Measurements from ENCODE around the gene AMY2A. TPM values are rescaled to one million over a fixed set of nuclear protein-coding genes. Genes with fewer than 3 reads are reported as not detected.
"Not testable (repeated sequence)": the region's sequence is repeated elsewhere in the genome, so short reads cannot be mapped to it uniquely, and the experiment has no call there.

AMY2A gene
- polyA plus RNA-seq, 1 donor from 2014 or later, result not detected

DNA sequence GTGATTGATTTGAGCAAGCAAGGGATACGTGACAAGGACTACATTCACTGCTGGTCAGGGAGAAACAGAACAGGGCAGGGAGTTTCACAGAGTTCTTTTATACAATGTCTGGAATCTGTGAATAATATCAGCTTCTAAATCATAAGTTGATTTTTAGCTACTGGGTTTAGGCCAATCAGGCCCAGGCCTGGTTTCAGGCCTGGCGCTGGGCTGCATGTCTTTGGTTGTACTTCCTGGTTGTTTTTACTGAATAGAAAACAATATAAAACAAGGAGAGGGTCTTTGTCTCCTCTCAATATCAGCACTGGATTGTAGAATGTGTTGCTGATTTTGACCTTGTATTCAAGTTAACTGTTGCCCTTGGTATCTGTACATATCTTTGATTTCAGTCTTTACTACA lies 865 bp upstream of the AMY2A start:
- Histone ChIP-seq H3K4me2 (ENCODE audit: low read length) (no peak overlapping the region), H2AFZ (ENCODE audit: low read depth, low read length) (no peak overlapping the region), H3K9me2 (ENCODE audit: insufficient read depth, low read length) (no peaks in the 10 kb centered on the region), H4K20me1 (ENCODE audit: insufficient read depth) (no peaks in the 10 kb centered on the region), H3F3A (ENCODE audit: insufficient read depth, low read length, poor library complexity, severe bottlenecking) (no peaks in the 10 kb centered on the region), H3K79me2 (replicated peaks; ENCODE audit: insufficient read depth, low read length) (no peaks in the 10 kb centered on the region), H3K9ac (ENCODE audit: low read length) (no peak overlapping the region), H3K27me3 (ENCODE audit: insufficient read depth, low read depth, low read length) (no peaks in the 10 kb centered on the region), H3K36me3 (ENCODE audit: insufficient read depth, low read length) (no peaks in the 10 kb centered on the region), H3K9me3 (ENCODE audit: low read length) (no peaks in the 10 kb centered on the region), H3K27ac (ENCODE audit: low read length) (no peak overlapping the region), H3K4me3 (ENCODE audit: low read length) (no peak overlapping the region)
- TF ChIP-seq TAF1 (IDR thresholded peaks at IDR 0.05; ENCODE audit: low read depth) (no peak), POLR2AphosphoS5 (IDR thresholded peaks at IDR 0.05) (no peak), REST (IDR thresholded peaks at IDR 0.05; ENCODE audit: borderline replicate concordance) (no peak), SMC3 (conservative IDR thresholded peaks at IDR 0.05; ENCODE audit: poor library complexity) (no peak), MXI1 (conservative IDR thresholded peaks at IDR 0.05; ENCODE audit: poor library complexity, severe bottlenecking) (no peak), EZH2 (IDR thresholded peaks at IDR 0.05; ENCODE audit: borderline replicate concordance, insufficient read depth, low read length, poor library complexity, severe bottlenecking) (no peak), EP300 (conservative IDR thresholded peaks at IDR 0.05; ENCODE audit: poor library complexity, severe bottlenecking) (no peak), RAD21 (conservative IDR thresholded peaks at IDR 0.05) (no peak), CTCF (IDR thresholded peaks at IDR 0.05; ENCODE audit: poor library complexity, severe bottlenecking) (no peak)

GRCh38 chr1:103627436-103627835 lies 10.2 kb downstream of the AMY2A start:
- H3K27ac ChIP-seq (ENCODE audit: low read length); H3K4me2 ChIP-seq (ENCODE audit: low read length); H4K20me1 ChIP-seq (ENCODE audit: insufficient read depth); H3K36me3 ChIP-seq (ENCODE audit: insufficient read depth, low read length); H3K27me3 ChIP-seq (ENCODE audit: insufficient read depth, low read depth, low read length); H3K9me3 ChIP-seq (ENCODE audit: low read length); H3K9me2 ChIP-seq (ENCODE audit: insufficient read depth, low read length); H3K79me2 ChIP-seq (replicated peaks; ENCODE audit: insufficient read depth, low read length); H3F3A ChIP-seq (ENCODE audit: insufficient read depth, low read length, poor library complexity, severe bottlenecking); H2AFZ ChIP-seq (ENCODE audit: low read depth, low read length); H3K4me3 ChIP-seq (ENCODE audit: low read length); H3K9ac ChIP-seq (ENCODE audit: low read length): not testable (repeated sequence)

GRCh38 chr1:103641194-103641593 lies 24.0 kb downstream of the AMY2A start:
- H3K79me2 ChIP-seq (replicated peaks; ENCODE audit: insufficient read depth, low read length); H3K27me3 ChIP-seq (ENCODE audit: insufficient read depth, low read depth, low read length); H3K36me3 ChIP-seq (ENCODE audit: insufficient read depth, low read length); H2AFZ ChIP-seq (ENCODE audit: low read depth, low read length); H3K9ac ChIP-seq (ENCODE audit: low read length); H3K4me3 ChIP-seq (ENCODE audit: low read length); H3K9me3 ChIP-seq (ENCODE audit: low read length); H3F3A ChIP-seq (ENCODE audit: insufficient read depth, low read length, poor library complexity, severe bottlenecking); H3K27ac ChIP-seq (ENCODE audit: low read length); H4K20me1 ChIP-seq (ENCODE audit: insufficient read depth); H3K4me2 ChIP-seq (ENCODE audit: low read length); H3K9me2 ChIP-seq (ENCODE audit: insufficient read depth, low read length): not testable (repeated sequence)

DNA sequence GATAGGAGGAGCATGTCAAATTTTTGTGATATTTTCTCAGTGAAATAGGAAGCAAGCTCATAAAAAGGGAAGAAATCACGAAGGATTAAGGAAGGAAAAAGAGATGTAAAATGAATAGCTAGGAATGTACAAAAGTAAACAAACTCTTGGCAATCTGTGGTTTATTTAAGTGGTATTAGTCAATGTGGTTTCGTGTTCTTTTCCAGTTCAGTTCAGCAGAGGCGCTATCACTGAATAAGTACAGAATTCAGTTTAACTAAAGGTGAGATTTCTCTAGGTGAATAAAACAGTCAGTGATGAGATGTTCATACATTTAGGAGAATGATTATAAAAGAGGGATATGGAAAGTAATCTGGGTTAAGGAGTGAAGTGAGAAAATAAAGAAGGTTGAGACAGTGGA lies 26.7 kb downstream of the AMY2A start:
- H3K4me2 ChIP-seq (ENCODE audit: low read length); H3K27me3 ChIP-seq (ENCODE audit: insufficient read depth, low read depth, low read length); H3K9ac ChIP-seq (ENCODE audit: low read length); H3F3A ChIP-seq (ENCODE audit: insufficient read depth, low read length, poor library complexity, severe bottlenecking); H4K20me1 ChIP-seq (ENCODE audit: insufficient read depth); H3K9me2 ChIP-seq (ENCODE audit: insufficient read depth, low read length); H3K27ac ChIP-seq (ENCODE audit: low read length); H3K36me3 ChIP-seq (ENCODE audit: insufficient read depth, low read length); H2AFZ ChIP-seq (ENCODE audit: low read depth, low read length); H3K9me3 ChIP-seq (ENCODE audit: low read length); H3K4me3 ChIP-seq (ENCODE audit: low read length); H3K79me2 ChIP-seq (replicated peaks; ENCODE audit: insufficient read depth, low read length): not testable (repeated sequence)

DNA sequence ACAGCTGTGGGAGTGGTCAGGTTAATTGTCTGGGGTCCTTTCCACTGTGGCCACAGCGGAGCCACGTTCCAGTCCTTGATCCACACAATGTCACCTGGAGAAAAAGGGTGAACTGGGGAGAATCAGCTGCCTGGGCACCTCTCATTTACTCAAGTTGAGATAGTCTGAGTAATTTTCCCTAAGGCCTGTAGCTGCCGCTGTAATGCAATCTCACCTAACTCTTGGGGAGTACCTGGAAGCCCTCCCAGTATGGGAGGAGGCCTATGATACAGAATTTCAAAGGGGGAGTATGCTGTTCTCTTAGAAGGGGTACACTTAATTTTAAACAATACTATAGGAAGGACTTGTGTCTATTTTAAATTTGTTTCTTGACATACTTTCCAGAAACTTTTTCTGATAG lies 33.1 kb downstream of the AMY2A start:
- not testable (repeated sequence) for H3F3A ChIP-seq (ENCODE audit: insufficient read depth, low read length, poor library complexity, severe bottlenecking); H3K9ac ChIP-seq (ENCODE audit: low read length); H4K20me1 ChIP-seq (ENCODE audit: insufficient read depth); H3K9me2 ChIP-seq (ENCODE audit: insufficient read depth, low read length); H3K4me2 ChIP-seq (ENCODE audit: low read length); H3K27ac ChIP-seq (ENCODE audit: low read length); H2AFZ ChIP-seq (ENCODE audit: low read depth, low read length); H3K36me3 ChIP-seq (ENCODE audit: insufficient read depth, low read length); H3K79me2 ChIP-seq (replicated peaks; ENCODE audit: insufficient read depth, low read length); H3K9me3 ChIP-seq (ENCODE audit: low read length); H3K27me3 ChIP-seq (ENCODE audit: insufficient read depth, low read depth, low read length); H3K4me3 ChIP-seq (ENCODE audit: low read length)

All from neural cell (in vitro differentiated cells).